Omental fat pad (tissue), 4 donors: Measurements from ENCODE around the gene PPP2R5A. TPM values are rescaled to one million over a fixed set of nuclear protein-coding genes. Genes with fewer than 3 reads are reported as not detected.

Experiments used
- ATAC-seq: fragments of 150-250 bp; one replicate; pipeline ENCODE4 v1.9.1; 2016; ENCODE audit warnings: mild to moderate bottlenecking, moderate library complexity; ENCODE audit not compliant: low FRiP score
- DNase-seq: peaks from one replicate; pipeline ENCODE4 v3.0.0-alpha.2; 2019; ENCODE audit warnings: low spot score
- total RNA-seq, 4 donors: library from RNA; depleted of rRNA; stranded (reverse); fragments of >200 nt; gene quantifications; one replicate each; pipeline ENCODE4 v1.1.0, GENCODE V29; 2016
- TF ChIP-seq, protein P1 (sequence below), 3 donors: fragments of 450-650 bp; IDR thresholded peaks; one replicate each; pipeline ENCODE4 v1.5.1; 2016 to 2017; ENCODE audit warnings: antibody characterized with exemption in 3 of 3, mild to moderate bottlenecking in 3 of 3, moderate library complexity in 2 of 3

The PPP2R5A gene
- total RNA-seq, 4 donors from 2014 or later = 34.8 to 98.6 (median 66.1) TPM

DNA sequence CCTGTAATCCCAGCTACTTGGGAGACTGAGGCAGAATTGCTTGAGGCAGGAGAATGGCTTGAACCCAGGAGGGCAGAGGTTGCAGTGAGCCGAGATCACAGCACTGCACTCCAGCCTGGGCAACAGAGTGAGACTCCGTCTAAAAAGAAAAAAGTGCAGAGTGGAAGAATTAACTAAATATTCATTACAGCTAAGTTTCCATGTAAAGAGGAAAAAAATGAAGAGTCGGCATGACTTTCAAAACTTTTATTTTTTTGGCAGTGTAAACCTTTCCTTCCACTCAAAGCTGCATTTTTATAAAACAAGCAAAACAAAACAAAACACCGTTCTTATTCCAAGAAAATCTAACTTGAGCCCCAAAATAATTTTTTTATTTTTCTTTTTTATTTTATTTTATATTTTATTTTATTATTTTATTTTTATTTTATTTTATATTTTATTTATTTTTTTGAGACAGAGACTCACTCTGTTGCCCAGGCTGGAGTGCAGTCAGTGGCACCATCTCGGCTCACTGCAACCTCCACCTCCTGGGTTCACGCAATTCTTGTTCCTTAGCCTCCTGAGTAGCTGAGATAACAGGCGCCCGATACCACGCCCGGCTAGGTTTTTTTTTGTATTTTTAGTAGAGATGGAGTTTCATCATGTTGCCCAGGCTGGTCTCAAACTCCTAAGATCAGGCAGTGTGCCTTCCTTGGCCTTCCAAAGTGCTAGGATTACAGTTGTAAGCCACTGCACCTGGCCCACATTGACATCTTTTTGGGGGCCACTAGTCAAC lies 66.6 kb downstream of the PPP2R5A start:
- ATAC-seq = no peak
- TF ChIP-seq, protein P1, sequence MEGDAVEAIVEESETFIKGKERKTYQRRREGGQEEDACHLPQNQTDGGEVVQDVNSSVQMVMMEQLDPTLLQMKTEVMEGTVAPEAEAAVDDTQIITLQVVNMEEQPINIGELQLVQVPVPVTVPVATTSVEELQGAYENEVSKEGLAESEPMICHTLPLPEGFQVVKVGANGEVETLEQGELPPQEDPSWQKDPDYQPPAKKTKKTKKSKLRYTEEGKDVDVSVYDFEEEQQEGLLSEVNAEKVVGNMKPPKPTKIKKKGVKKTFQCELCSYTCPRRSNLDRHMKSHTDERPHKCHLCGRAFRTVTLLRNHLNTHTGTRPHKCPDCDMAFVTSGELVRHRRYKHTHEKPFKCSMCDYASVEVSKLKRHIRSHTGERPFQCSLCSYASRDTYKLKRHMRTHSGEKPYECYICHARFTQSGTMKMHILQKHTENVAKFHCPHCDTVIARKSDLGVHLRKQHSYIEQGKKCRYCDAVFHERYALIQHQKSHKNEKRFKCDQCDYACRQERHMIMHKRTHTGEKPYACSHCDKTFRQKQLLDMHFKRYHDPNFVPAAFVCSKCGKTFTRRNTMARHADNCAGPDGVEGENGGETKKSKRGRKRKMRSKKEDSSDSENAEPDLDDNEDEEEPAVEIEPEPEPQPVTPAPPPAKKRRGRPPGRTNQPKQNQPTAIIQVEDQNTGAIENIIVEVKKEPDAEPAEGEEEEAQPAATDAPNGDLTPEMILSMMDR (IDR thresholded peaks at IDR 0.05) = no peak
- DNase-seq = no peak

DNA sequence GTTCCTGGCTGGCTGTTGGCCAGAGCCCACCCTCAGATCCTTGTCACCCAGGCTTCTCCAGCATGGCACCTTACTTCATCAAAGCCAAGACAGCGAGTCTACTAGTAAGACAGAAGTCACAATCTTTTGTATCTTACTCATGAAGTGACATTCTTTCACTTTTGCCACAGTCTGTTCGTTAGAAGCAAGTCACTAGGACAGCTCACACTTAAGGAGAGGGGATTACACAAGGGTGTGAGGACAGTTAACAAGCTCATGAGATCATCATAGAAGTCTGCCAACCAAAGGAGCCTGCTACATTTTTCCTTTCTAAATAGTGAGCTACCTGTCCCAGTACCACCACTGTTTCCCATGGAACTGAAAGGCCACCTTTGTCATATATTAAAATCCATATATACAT lies 68.0 kb downstream of the PPP2R5A start:
- DNase-seq (no peak), ATAC-seq (no peak)
- TF ChIP-seq, protein P1 (IDR thresholded peaks at IDR 0.05) = no peak

DNA sequence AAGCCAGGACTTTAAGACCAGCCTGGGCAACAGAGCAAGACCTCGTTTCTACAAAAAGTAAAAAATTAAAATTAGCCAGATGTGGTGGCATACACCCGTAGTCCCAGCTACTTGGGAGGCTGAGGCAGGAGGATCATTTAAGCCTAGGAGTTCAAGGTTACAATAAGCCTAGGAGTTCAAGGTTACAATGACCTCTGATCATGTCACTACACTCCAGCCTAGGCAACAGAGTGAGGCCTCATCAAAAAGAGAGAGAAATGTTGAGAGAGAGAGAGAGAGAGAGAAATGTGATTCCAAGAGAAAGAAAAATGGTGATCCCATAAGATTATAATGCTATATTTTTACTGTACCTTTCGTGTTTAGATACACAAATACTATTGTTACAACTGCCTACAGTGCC lies 69.3 kb downstream of the PPP2R5A start:
- ATAC-seq = no peak
- no peak for DNase-seq
- TF ChIP-seq, protein P1 (IDR thresholded peaks at IDR 0.05) = no peak

DNA sequence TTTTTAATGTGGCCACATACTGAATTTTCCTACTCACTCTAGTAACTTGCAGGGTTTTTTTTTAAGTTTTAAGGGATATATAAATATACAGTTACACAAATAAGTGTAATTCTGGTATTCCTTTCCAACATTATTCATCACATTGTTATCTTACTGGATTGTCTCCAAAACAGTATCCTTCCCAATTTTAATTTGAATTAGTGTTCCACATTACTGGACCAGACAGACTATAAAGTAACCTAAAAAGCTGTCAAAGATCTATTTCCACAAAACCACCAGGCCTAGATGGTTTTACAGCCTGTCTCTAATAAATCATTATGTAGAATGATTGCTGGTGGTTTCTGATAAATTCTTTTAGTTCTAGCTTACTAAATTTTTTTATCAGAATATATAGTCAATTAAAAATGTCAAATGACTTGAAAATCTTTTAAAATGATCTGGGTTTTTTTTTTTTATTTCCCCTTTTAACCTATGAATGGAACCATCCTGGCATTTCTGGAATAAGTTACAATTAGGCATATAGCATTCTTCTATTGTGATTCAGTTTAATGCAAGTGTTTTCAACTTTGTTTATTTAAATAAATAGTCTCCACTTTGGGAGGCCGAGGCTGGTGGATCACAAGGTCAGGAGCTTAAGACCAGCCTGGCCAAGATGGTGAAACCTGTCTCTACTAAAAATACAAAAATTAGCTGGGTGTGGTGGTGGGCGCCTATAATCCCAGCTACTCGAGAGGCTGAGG lies 70.2 kb downstream of the PPP2R5A start:
- no peak for DNase-seq
- ATAC-seq = no peak
- TF ChIP-seq, protein P1 (IDR thresholded peaks at IDR 0.05) = no peak

DNA sequence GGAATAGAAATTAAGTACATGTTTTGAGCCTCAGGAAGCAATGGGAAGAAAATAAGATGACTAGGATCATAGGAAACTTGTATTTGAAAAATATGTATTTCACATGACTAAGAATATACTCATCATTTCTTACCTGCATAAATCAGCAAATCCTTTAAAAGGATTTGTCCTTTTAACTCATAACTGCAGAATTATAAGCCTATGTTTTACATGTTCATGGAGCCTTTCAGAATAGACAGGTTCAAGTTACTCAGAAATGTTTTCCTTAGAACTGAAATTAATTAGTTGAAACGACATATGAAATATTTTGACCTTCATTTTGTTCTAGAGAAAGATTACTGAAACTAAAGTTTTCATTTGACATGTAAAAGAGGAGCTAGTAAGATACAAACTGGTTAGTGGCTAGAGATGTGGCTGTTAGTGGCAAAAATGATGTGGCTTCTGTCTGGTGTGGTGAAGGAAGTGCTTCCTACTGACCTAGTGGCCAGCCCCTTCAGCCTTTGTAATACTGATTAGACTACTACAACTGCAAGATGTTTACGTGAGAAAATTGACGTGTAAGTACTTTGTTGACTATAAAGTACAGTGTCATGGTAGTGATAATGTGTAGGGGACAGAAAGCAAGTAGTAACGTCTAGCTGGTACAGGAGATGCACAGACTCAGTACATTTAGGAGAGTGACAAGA lies 74.7 kb downstream of the PPP2R5A start:
- no peak for ATAC-seq
- DNase-seq = no peak
- TF ChIP-seq, protein P1 (IDR thresholded peaks at IDR 0.05) = no peak

DNA sequence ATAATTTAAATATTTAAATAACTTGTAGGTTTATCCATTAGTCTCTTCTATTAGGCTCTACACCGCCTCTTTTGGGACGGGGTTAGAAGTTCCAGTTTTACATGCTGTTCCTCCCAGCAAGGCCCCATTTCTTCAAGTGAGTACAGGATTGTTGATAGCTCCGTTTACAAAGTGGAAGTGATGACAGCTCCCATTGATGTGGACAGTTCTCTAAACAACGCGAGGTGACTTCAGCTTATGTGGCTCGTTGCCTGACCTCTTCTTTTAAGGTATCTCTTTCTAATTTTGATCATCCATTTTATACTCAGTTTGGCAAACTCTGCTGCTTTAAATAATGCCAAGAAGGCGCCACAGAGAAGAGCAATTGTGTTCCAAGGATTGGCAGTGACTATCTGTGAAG lies 79.8 kb downstream of the PPP2R5A start:
- TF ChIP-seq, protein P1 (IDR thresholded peaks at IDR 0.05) = no peak
- ATAC-seq = no peak

More for the DNA sequence above, 79.8 kb downstream of the PPP2R5A start:
- DNase-seq = no peak
